ENCODE measurements around the gene APOD. TPM values are rescaled to one million over a fixed set of nuclear protein-coding genes. Genes with fewer than 3 reads are reported as not detected.
A peak's percentile ranks its signal among the peaks of the same experiment; 100 is the strongest.

APOD gene
- total and polyA plus RNA-seq, 10 donors = 1.9 to 50.5 (median 4.4) TPM

DNA sequence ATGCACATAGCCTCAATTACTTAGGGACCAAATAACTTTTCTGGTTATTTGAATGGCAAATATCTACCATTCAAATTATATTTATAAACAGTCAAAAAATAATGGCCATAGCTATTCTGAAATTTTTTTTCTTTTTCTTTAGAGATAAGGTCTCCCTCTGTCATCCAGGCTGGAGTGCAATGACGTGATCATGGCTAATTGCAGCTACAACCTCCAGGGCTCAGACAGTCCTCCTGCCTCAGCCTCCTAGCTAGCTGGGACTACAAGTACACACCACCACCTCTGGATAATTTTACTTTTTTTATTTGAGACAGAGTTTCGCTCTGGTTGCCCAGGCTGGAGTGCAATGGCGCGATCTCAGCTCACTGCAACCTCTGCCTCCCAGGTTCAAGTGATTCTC is 57.2 kb downstream of the APOD start:
- DNase-seq = no peak
- H3K4me3 ChIP-seq = no peak overlapping the region
- no peaks in the 10 kb centered on the region for H3K27me3 ChIP-seq (replicated peaks in 1 of 7)
- TF ChIP-seq POLR2A (IDR thresholded peaks at IDR 0.05) (no peak), POLR2AphosphoS5 (IDR thresholded peaks at IDR 0.05) (no peak)
- TF ChIP-seq, protein P1, sequence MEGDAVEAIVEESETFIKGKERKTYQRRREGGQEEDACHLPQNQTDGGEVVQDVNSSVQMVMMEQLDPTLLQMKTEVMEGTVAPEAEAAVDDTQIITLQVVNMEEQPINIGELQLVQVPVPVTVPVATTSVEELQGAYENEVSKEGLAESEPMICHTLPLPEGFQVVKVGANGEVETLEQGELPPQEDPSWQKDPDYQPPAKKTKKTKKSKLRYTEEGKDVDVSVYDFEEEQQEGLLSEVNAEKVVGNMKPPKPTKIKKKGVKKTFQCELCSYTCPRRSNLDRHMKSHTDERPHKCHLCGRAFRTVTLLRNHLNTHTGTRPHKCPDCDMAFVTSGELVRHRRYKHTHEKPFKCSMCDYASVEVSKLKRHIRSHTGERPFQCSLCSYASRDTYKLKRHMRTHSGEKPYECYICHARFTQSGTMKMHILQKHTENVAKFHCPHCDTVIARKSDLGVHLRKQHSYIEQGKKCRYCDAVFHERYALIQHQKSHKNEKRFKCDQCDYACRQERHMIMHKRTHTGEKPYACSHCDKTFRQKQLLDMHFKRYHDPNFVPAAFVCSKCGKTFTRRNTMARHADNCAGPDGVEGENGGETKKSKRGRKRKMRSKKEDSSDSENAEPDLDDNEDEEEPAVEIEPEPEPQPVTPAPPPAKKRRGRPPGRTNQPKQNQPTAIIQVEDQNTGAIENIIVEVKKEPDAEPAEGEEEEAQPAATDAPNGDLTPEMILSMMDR (IDR thresholded peaks at IDR 0.05 in 8 of 11, conservative IDR thresholded peaks at IDR 0.05 in 3 of 11) = no peak
- H3K4me1 ChIP-seq = peaks cover 4 to 74% (median 36%) of the 10 kb centered on the region in 6 donors
- no peak overlapping the region for H3K27ac ChIP-seq
- intact Hi-C loops (cut with DNase I; ENCODE audit: low total_unique reads) = loop anchor here (10.0 kb wide), 1 partner anchor 852 kb away; the partner anchor contains the start of gene LSG1
- H3K36me3 ChIP-seq = peaks cover 0 to 83% (median 36%) of the 10 kb centered on the region in 6 donors
- no peaks in the 10 kb centered on the region for H3K9me3 ChIP-seq
- WGBS, 5 donors = 97 to 99% (median 98%) methylated on average over 4 of the region's 4 CpGs

DNA sequence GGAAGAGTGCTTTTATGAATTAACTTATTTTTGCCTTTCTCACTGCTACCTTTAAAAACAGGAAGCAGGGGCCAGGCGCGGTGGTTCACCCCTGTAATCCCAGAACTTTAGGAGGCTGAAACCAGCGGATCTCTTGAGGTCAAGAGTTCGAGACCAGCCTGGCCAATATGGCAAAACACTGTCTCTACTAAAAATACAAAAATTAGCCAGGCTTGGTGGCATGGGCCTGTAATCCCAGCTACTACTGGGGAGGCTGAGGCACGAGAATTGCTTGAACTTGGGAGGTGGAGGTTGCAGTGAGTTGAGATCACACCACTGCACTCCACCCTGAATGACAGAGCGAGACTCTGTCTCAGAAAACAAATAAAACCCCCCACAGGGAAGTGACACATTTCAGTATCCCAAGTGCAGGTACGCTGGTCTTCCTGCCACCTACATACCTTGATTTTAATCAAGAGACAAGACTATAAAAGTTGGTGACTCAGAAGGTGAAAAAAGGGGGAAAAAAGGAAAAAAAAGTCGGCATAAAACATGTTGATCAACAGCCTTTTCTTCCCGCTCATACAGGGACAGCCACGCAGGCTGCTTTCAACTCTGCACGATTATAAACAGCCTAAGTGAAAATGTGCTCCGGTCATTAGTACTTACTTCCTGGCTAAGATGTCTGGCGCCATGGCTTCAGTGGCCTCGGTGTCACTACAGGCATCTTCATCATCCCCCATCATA is 59.4 kb downstream of the APOD start:
- Histone ChIP-seq H3K9me3 (no peaks in the 10 kb centered on the region), H3K36me3 (peaks cover 0 to 88% (median 36%) of the 10 kb centered on the region in 6 donors), H3K4me3 (no peak overlapping the region), H3K27ac (peak overlapping the region in 4 of 8 donors; percentile 35 to 64 (median 44)), H3K27me3 (replicated peaks in 1 of 7) (no peaks in the 10 kb centered on the region), H3K4me1 (peaks cover 4 to 53% (median 32%) of the 10 kb centered on the region in 6 donors)
- TF ChIP-seq POLR2A (IDR thresholded peaks at IDR 0.05) = no peak
- TF ChIP-seq, protein P1 (IDR thresholded peaks at IDR 0.05 in 8 of 11, conservative IDR thresholded peaks at IDR 0.05 in 3 of 11) = no peak
- intact Hi-C loops (cut with DNase I; ENCODE audit: low total_unique reads) = loop anchor here (10.0 kb wide), 1 partner anchor 850 kb away; the partner anchor contains the start of gene LSG1
- 63 to 77% (median 71%) methylated on average over 14 of the region's 14 CpGs for WGBS, 5 donors
- DNase-seq = no peak

DNA sequence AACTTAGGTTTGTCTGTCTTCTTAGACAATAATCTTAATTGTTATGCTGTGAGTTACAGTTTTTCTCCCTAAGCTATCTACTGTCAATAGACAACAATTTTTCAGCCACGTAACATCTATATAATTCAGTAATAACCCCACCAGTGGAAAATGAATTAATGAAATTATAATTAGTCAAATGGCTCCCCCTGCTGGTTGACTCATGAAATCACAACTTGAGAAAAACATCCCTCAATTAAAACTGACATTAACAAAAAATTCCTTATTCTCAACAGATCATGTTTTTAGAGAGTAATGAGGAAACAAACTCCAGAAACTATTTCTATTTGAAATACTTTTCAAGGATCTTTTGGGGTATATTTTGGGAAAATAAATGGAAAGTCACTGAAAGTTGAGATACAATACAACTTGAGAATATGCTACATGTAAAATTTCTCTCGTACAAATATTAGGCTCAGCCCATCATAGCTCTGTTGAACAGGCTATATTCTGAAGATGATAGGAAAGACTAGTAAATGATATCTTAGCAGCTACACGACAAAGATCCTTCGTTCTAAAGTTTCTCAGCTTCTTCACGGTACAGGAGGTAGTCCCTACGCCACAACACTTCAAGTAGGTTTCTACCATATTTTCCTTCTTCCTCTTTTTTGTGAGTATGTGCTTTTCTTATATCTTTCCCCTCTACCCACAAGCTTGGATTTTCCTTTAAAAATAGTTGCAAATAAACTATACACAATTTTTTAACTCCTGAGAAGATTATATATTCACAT is 61.3 kb downstream of the APOD start:
- peak overlapping the region in 2 of 8 donors; percentile 23 to 27 for H3K27ac ChIP-seq
- no peak for DNase-seq
- TF ChIP-seq POLR2A (IDR thresholded peaks at IDR 0.05) = no peak
- no peak for TF ChIP-seq POLR2AphosphoS5 (IDR thresholded peaks at IDR 0.05)
- TF ChIP-seq, protein P1 (IDR thresholded peaks at IDR 0.05 in 8 of 11, conservative IDR thresholded peaks at IDR 0.05 in 3 of 11) = peak; percentile 65 to 83 (median 79)
- intact Hi-C loops (cut with DNase I; ENCODE audit: low total_unique reads) = loop anchor here (2.0 to 10.0 kb wide), 2 partner anchors 252 to 848 kb away; partner anchors contain the start of genes LSG1 and XXYLT1
- peaks cover 4 to 47% (median 31%) of the 10 kb centered on the region in 6 donors for H3K4me1 ChIP-seq
- no peaks in the 10 kb centered on the region for H3K9me3 ChIP-seq
- no peak overlapping the region for H3K4me3 ChIP-seq
- peaks cover 0 to 88% (median 38%) of the 10 kb centered on the region in 6 donors for H3K36me3 ChIP-seq
- H3K27me3 ChIP-seq (replicated peaks in 1 of 7) = no peaks in the 10 kb centered on the region
- WGBS, 5 donors = 50 to 56% (median 53%) methylated on average over 6 of the region's 6 CpGs

Small RNA genes lying within 50 kb of the gene (small RNA-seq; reads per million reads assigned to genes)
- gene RN7SL73P (0 reads per million in 4 donors), gene RNU6ATAC24P (0 reads per million in 4 donors)

Other genes starting within 250 kb of the APOD start
- 100 to 1,000 TPM in 4 of 7 donors, 10 to 100 TPM in 3; 90.1 to 127 (median 108) TPM for gene ACAP2, start 140.9 kb downstream of the APOD start, total RNA-seq
- gene ACAP2, start 140.9 kb downstream of the APOD start, polyA plus RNA-seq = 10 to 100 TPM; 11.2 to 15.7 (median 14.0) TPM
- gene PPP1R2, start 40.6 kb downstream of the APOD start, total RNA-seq = 100 to 1,000 TPM in 1 of 7 donors, 10 to 100 TPM in 6; 52.7 to 168 (median 67.7) TPM
- 10 to 100 TPM; 30.7 to 37.8 (median 34.9) TPM for gene PPP1R2, start 40.6 kb downstream of the APOD start, polyA plus RNA-seq
- 10 to 100 TPM in 1 of 7 donors, 1 to 10 TPM in 6; 1.8 to 13.6 (median 3.2) TPM for gene MUC20, start 137.0 kb upstream of the APOD start, total RNA-seq
- gene MUC20, start 137.0 kb upstream of the APOD start, polyA plus RNA-seq = 1 to 10 TPM in 2 of 3 donors, under 1 TPM in 1; 0.38 to 5.4 (median 3.3) TPM
- not detected for gene MUC4, start 228.0 kb upstream of the APOD start, total RNA-seq
- gene MUC4, start 228.0 kb upstream of the APOD start, polyA plus RNA-seq = under 1 TPM in 2 of 3 donors, not detected in 1; 0.02 to 0.03 TPM